ENCODE measurements around the gene GET4. TPM values are rescaled to one million over a fixed set of nuclear protein-coding genes. Genes with fewer than 3 reads are reported as not detected.

GET4 gene
- polyA plus RNA-seq, 6 donors from 2014 or later = 7.6 to 25.7 (median 16.8) TPM

- H3K27ac Mint-ChIP-seq = peak overlapping the region in 1 of 6 donors; percentile 26
- DNase-seq (no peak), ATAC-seq (ENCODE audit: low read depth in 2 of 2) (no peak)
- H3K4me3 Mint-ChIP-seq = peak overlapping the region in 1 of 8 donors; percentile 60
- peaks cover 0 to 14% of the 10 kb centered on the region in 2 donors for H3K36me3 Mint-ChIP-seq
- peaks cover 0 to 3% (median 0%) of the 10 kb centered on the region in 7 donors for H3K9me3 Mint-ChIP-seq
- H3K27me3 Mint-ChIP-seq = no peaks in the 10 kb centered on the region
- H3K4me1 Mint-ChIP-seq = peaks cover 7 to 17% (median 16%) of the 10 kb centered on the region in 3 donors
Observed at GRCh38 chr7:888081-889024, 12.0 kb downstream of the GET4 start.

GRCh38 chr7:889025-889390 is 12.7 kb downstream of the GET4 start:
- H3K36me3 Mint-ChIP-seq = peaks cover 0 to 17% of the 10 kb centered on the region in 2 donors

DNA sequence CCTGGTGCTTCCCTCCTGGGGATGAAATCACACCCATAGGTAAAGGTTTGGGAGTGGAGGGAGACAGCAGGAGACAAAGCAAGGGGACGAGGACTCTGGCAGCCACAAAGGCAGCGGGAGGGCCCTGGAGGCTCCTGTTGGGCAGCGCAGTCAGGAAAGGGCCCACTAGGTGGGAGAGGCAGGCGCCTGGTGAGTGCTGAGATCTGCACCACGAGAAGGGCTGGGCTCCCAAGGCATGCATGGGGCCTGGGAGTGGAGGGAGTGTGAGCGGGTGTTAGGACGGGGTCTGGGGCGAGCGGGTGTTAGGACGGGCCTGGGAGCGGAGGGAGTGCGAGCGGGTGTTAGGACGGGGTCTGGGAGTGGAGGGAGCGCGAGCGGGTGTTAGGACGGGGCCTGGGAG is 13.0 kb downstream of the GET4 start:
- Mint-ChIP-seq H3K27ac (no peak overlapping the region), H3K27me3 (no peaks in the 10 kb centered on the region), H3K4me3 (peak overlapping the region in 1 of 8 donors; percentile 66), H3K4me1 (peaks cover 6 to 17% (median 15%) of the 10 kb centered on the region in 3 donors), H3K9me3 (peaks cover 0 to 3% (median 0%) of the 10 kb centered on the region in 7 donors), H3K36me3 (peaks cover 0 to 17% of the 10 kb centered on the region in 2 donors)
- ATAC-seq (ENCODE audit: low read depth in 2 of 2) = no peak
- DNase-seq = no peak

More at GRCh38 chr7:889025-889390, 12.7 kb downstream of the GET4 start:
- no peak for DNase-seq
- ATAC-seq (ENCODE audit: low read depth in 2 of 2) = no peak
- H3K9me3 Mint-ChIP-seq = peaks cover 0 to 3% (median 0%) of the 10 kb centered on the region in 7 donors
- peak overlapping the region in 1 of 6 donors; percentile 56 for H3K27ac Mint-ChIP-seq
- H3K27me3 Mint-ChIP-seq = no peaks in the 10 kb centered on the region
- H3K4me3 Mint-ChIP-seq = peak overlapping the region in 1 of 8 donors; percentile 66
- peaks cover 7 to 17% (median 15%) of the 10 kb centered on the region in 3 donors for H3K4me1 Mint-ChIP-seq

DNA sequence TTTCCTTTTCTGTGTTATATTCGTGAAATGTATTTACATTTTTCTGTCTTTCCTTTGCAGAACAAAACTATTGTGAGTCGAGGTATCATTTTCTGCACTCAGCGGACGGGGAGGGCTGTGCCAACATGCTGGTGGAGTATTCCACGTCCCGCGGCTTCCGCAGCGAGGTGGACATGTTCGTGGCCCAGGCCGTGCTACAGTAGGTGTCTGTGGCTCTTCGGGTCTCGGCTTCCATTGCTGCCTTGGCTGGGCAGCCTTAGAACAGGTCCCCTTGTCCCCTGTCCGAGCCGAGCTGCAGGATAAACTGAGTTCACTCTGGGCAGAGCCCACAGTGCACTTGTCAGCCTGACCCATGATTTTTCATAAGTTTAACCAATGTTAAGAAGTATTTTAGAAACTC is 14.5 kb downstream of the GET4 start:
- Mint-ChIP-seq H3K9me3 (peaks cover 0 to 3% (median 0%) of the 10 kb centered on the region in 7 donors), H3K36me3 (peaks cover under 1 to 18% of the 10 kb centered on the region in 2 donors), H3K27me3 (no peaks in the 10 kb centered on the region), H3K27ac (no peak overlapping the region), H3K4me3 (no peak overlapping the region), H3K4me1 (peaks cover 0 to 13% (median 11%) of the 10 kb centered on the region in 3 donors)
- DNase-seq = no peak
- ATAC-seq (ENCODE audit: low read depth in 2 of 2) = no peak

GRCh38 chr7:891291-891690 is 14.9 kb downstream of the GET4 start:
- Mint-ChIP-seq H3K4me1 (peaks cover 0 to 13% (median 7%) of the 10 kb centered on the region in 3 donors), H3K9me3 (peaks cover 0 to 3% (median 0%) of the 10 kb centered on the region in 7 donors), H3K36me3 (peaks cover 5 to 22% of the 10 kb centered on the region in 2 donors), H3K27me3 (no peaks in the 10 kb centered on the region), H3K27ac (no peak overlapping the region), H3K4me3 (no peak overlapping the region)
- DNase-seq (no peak), ATAC-seq (ENCODE audit: low read depth in 2 of 2) (no peak)

- Mint-ChIP-seq H3K9me3 (peaks cover 0 to 3% (median 0%) of the 10 kb centered on the region in 7 donors), H3K4me1 (peaks cover 0 to 13% (median 7%) of the 10 kb centered on the region in 3 donors), H3K27me3 (no peaks in the 10 kb centered on the region), H3K27ac (no peak overlapping the region), H3K4me3 (no peak overlapping the region), H3K36me3 (peaks cover 6 to 24% of the 10 kb centered on the region in 2 donors)
- ATAC-seq (ENCODE audit: low read depth in 2 of 2) (no peak), DNase-seq (no peak)
Observed at GRCh38 chr7:891805-892204, 15.5 kb downstream of the GET4 start.

GRCh38 chr7:892648-893593 is 16.6 kb downstream of the GET4 start:
- Mint-ChIP-seq H3K36me3 (peaks cover 6 to 24% of the 10 kb centered on the region in 2 donors), H3K27ac (peak overlapping the region in 1 of 6 donors; percentile 74), H3K27me3 (no peaks in the 10 kb centered on the region), H3K4me1 (peaks cover 0 to 13% (median 7%) of the 10 kb centered on the region in 3 donors), H3K9me3 (peaks cover 0 to 3% (median 0%) of the 10 kb centered on the region in 7 donors), H3K4me3 (peak overlapping the region in 1 of 8 donors; percentile 62)
- DNase-seq = no peak
- no peak for ATAC-seq (ENCODE audit: low read depth in 2 of 2)

DNA sequence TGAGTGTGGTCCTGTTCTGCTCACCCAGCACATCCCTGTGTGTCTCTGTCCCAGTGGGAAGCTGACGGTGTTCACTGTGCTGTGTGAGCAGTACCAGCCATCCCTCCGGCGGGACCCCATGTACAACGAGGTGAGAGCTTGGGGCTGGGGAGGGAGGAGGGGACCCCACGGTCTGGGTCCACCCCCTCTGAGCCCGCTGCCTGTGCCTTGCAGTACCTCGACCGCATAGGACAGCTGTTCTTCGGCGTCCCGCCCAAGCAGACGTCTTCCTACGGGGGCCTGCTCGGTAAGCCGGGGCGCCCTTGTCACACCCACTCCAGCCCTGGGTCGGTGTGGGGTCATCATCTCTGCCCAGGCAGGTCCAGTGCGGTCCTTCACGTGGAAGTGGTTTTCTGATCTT is 17.3 kb downstream of the GET4 start:
- Mint-ChIP-seq H3K27ac (no peak overlapping the region), H3K9me3 (peaks cover 0 to 3% (median 0%) of the 10 kb centered on the region in 7 donors), H3K27me3 (no peaks in the 10 kb centered on the region), H3K4me1 (peaks cover 0 to 12% (median 7%) of the 10 kb centered on the region in 3 donors), H3K36me3 (peaks cover 6 to 24% of the 10 kb centered on the region in 2 donors), H3K4me3 (no peak overlapping the region)
- ATAC-seq (ENCODE audit: low read depth in 2 of 2) = no peak
- DNase-seq = no peak

DNA sequence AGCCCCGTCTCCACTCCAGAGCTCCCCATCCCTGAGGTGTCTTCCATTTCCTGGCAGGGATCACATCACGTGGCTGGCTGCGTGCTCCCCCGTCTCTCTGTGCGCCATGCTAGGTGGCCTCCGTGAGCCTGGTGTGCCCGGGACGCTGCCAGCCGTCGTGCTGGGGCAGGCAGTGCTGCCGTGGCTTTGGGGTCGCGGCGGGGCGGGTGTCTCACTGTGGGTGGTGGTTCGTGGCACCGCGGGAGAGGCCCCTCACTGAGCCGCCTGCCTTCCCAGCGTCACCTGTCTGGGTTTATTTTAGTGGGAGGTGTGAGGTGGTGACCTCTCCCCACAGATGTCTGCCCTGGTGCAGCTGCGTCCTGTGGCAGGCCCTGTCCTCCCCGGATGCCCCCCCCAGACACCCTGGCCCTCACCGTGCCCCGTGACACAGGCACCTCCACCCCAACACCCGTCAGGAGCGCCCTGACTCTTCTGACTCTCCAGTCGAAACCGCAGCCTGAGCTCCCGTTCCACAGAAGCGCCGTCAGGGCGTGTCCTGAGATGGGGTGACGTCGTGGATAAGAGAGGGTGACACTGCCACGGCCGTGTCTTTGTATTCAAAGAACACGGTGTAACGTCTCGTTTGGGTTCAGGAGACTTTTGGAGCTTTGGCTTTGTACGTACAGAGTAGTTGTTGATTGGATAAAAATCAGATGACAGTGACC is 18.0 kb downstream of the GET4 start:
- no peak for DNase-seq
- Mint-ChIP-seq H3K27me3 (no peaks in the 10 kb centered on the region), H3K4me3 (no peak overlapping the region), H3K27ac (peak overlapping the region in 2 of 6 donors; percentile 19 to 36), H3K9me3 (peaks cover 0 to 3% (median 0%) of the 10 kb centered on the region in 7 donors), H3K4me1 (peaks cover 0 to 10% (median 7%) of the 10 kb centered on the region in 3 donors), H3K36me3 (peaks cover 6 to 24% of the 10 kb centered on the region in 2 donors)
- no peak for ATAC-seq (ENCODE audit: low read depth in 2 of 2)

DNA sequence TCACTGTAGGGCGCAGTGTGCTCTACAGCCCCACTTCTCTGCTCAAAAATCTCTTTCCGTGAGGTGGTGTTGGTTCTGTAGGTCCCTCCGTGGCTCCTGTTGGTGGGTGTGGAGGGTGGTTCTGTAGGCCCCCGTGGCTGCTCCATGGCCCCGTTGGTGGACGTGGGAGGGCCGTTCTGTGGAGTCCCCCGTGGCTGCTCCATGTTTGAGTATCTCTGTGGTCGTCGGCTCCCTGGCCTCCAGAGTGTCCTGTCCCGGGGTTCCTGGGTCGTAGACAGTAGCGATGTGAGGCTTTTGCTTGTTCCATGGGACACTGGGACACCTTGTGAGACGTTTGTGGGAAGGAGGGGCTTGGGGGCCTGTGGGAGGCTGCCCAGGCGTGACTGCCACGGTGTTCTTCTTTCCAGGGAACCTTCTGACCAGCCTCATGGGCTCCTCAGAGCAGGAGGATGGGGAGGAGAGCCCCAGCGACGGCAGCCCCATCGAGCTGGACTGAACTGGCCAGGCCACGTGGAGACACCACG is 18.6 kb downstream of the GET4 start:
- peaks cover 0 to 3% (median 0%) of the 10 kb centered on the region in 7 donors for H3K9me3 Mint-ChIP-seq
- H3K27me3 Mint-ChIP-seq = no peaks in the 10 kb centered on the region
- ATAC-seq (ENCODE audit: low read depth in 2 of 2) (no peak), DNase-seq (no peak)
- peaks cover 0 to 14% (median 7%) of the 10 kb centered on the region in 3 donors for H3K4me1 Mint-ChIP-seq
- H3K27ac Mint-ChIP-seq = no peak overlapping the region
- H3K4me3 Mint-ChIP-seq = peak overlapping the region in 1 of 8 donors; percentile 16
- peaks cover 6 to 24% of the 10 kb centered on the region in 2 donors for H3K36me3 Mint-ChIP-seq

DNA sequence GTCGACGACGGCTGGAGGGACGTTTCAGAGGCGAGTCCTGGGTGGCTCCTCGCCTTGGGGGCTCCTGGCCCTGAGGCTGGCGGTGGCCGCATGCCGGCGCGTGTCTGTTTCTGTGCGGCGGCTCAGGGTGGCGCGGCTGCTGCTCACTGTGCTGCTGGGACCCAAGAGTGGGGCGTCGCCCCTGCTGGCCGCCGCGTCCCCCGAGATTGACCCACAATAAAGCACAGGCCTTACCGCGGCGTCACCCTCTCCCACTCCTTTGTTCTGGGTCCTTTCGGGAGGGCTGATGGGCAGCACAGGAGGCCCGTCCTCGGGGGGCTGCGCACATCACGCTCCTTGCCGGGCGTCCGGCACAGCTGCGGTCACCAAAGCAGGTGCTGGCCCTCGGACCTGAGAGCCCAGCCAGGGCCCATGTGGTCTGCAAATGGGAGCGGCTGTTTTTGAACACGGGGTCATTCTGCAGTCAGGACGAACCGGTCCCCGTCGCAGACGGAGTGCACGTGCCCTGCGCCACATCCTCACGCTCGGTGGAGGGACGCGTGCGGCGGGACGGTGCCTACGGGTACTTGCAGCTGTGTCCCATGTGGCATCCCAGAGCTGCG is 19.2 kb downstream of the GET4 start:
- Mint-ChIP-seq H3K27ac (no peak overlapping the region), H3K36me3 (peaks cover 6 to 24% of the 10 kb centered on the region in 2 donors)

More for the DNA sequence above, 19.2 kb downstream of the GET4 start:
- Mint-ChIP-seq H3K4me1 (peaks cover 0 to 14% (median 7%) of the 10 kb centered on the region in 3 donors), H3K4me3 (no peak overlapping the region), H3K27me3 (no peaks in the 10 kb centered on the region), H3K9me3 (peaks cover 0 to 3% (median 0%) of the 10 kb centered on the region in 7 donors)
- DNase-seq = no peak
- ATAC-seq (ENCODE audit: low read depth in 2 of 2) = no peak

Measured in naive B cell (primary cell).